K562 treated with DMSO at 1 percent for 4 hours (cell line): ENCODE measurements around the gene MYBL2. TPM values are rescaled to one million over a fixed set of nuclear protein-coding genes. Genes with fewer than 3 reads are reported as not detected.

ENCODE experiments used
- total RNA-seq: library from RNA; unstranded; fragments of 300-600 nt; gene quantifications from 2 replicates; pipeline ENCODE4 v1.2.3, GENCODE V29; 2022; ENCODE audit not compliant: insufficient read depth

Gene MYBL2
- 137 and 143 TPM in 2 replicates for total RNA-seq

DNA sequence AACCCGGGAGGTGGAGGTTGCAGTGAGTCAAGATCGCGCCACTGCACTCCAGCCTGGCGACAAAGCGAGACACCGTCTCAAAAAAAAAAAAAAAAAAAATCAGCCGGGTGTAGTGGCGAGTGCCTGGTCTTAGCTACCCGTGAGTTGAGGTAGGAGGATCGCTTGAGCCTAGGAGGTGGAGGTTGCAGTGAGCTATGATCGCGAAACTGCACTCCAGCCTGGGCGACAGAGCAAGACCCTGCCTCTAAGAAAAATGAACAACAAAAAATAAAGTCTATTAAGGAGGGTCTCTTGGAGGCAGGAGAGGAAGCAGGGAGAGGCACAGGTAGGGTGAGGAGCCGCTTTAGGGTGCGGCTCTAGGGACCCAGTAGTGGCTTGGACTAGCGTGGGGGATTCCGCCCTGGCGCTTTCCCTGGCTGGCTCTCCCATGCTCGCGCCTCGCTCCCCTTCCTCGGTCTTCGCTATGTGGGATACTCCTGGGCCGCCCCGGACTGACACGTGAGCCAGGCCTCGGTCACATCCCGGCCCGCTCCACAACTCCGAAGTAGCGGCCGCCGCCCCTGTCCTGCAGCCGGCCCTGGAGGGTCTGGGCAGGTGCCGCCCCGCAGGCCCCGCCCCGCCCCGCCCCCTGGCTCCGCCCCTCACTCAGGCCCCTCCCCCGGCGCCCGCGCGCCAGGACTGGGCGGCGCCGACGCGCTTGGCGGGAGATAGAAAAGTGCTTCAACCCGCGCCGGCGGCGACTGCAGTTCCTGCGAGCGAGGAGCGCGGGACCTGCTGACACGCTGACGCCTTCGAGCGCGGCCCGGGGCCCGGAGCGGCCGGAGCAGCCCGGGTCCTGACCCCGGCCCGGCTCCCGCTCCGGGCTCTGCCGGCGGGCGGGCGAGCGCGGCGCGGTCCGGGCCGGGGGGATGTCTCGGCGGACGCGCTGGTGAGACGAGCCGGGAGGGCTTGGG lies at the start of gene MYBL2:
TSS of gene MYBL2 (plus strand) at position 739 of the 953 bp plus-strand sequence. CDS start at position 909, 170 bp downstream.

DNA sequence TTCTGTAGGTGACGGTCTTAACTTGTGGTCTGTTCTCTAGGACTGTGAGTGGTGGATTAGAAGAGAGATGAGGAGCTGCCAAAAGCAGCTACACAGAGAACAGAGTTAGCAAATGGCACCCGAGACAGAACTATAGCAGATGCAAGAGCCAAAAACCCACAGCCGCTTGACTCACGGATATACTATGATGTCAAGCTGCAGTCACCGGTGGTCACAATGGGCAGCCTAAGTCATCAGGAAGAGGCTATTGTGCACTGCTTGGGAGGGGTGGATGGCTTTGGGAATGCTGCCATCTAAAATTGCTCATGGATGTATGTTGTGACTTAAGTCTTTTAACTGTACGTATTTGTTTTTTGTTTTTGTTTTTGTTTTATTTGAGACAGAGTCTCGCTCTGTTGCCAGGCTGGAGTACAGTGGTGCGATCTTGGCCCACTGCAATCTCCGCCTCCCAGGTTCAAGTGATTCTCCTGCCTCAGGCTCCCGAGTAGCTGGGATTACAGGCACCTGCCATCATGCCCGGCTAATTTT lies 60.0 kb downstream of the MYBL2 start, which contains the start of gene GTSF1L:
TSS of gene GTSF1L (minus strand) at position 192 of the 528 bp plus-strand sequence. CDS start 308 bp downstream, outside the sequence.

Other genes with a start within 250 kb of the MYBL2 start
- 28.9 and 43.4 TPM in 2 replicates for gene SRSF6, start 209.2 kb upstream of the MYBL2 start, total RNA-seq
- gene L3MBTL1, start 159.4 kb upstream of the MYBL2 start, total RNA-seq, result 0.76 and 2.1 TPM in 2 replicates
- gene SGK2, start 108.1 kb upstream of the MYBL2 start, total RNA-seq, result not detected in 2 replicates
- 9.6 and 16.2 TPM in 2 replicates for gene IFT52, start 76.2 kb upstream of the MYBL2 start, total RNA-seq
- not detected in 2 replicates for gene GTSF1L, start 59.9 kb downstream of the MYBL2 start, total RNA-seq
- not detected in 2 replicates for gene TOX2, start 247.7 kb downstream of the MYBL2 start, total RNA-seq